H1 (cell line): ENCODE results near the gene SPOCK1. TPM values are rescaled to one million over a fixed set of nuclear protein-coding genes. Genes with fewer than 3 reads are reported as not detected.

Source experiments
- CTCF ChIA-PET: fragments of 300-600 bp; sonication (Branson Sonifier 250); formaldehyde crosslinking; loops from one replicate; lab custom pipeline; 2021; ENCODE audit not compliant: partially characterized antibody; lab: Charles Lee
- POLR2A ChIA-PET: fragments of 300-600 bp; sonication (Branson Sonifier 250); formaldehyde crosslinking; loops from one replicate; lab custom pipeline; 2021; ENCODE audit warnings: inconsistent platforms; ENCODE audit not compliant: partially characterized antibody; lab: Charles Lee
- DNase-seq, 2 experiments: peaks; one replicate each; pipeline versions ENCODE4 v3.0.0 to v3.0.0-alpha.2; 2010 to 2022; ENCODE audit warnings: low spot score in 2 of 2, low read depth in 1 of 2, mixed read lengths in 1 of 2
- FAIRE-seq: peaks from 2 replicates; lab custom pipeline; 2011; peaks lifted over from hg19 to GRCh38; lab: Jason Lieb, UNC
- H2AFZ ChIP-seq: 2 replicates; pipeline ENCODE4 v1.8.1; 2012; ENCODE audit warnings: low read length, inconsistent platforms
- H2AK5ac ChIP-seq: 2 replicates; pipeline ENCODE4 v1.6.1; 2013; ENCODE audit warnings: low read depth, low read length
- H2BK120ac ChIP-seq: replicated peaks from 2 replicates; pipeline ENCODE3; 2013; ENCODE audit warnings: low read depth, low read length, inconsistent platforms
- H2BK12ac ChIP-seq: 2 replicates; pipeline ENCODE4 v1.6.1; 2013; ENCODE audit warnings: low read depth, low read length
- H2BK15ac ChIP-seq: 2 replicates; pipeline ENCODE4 v1.6.1; 2013; ENCODE audit warnings: low read length
- H2BK20ac ChIP-seq: 2 replicates; pipeline ENCODE4 v1.6.1; 2013; ENCODE audit warnings: low read length
- H2BK5ac ChIP-seq: 2 replicates; pipeline ENCODE4 v1.6.1; 2013; ENCODE audit warnings: low read depth, low read length
- H3K14ac ChIP-seq: 2 replicates; pipeline ENCODE4 v1.6.1; 2013; ENCODE audit warnings: inconsistent platforms; ENCODE audit not compliant: insufficient read length
- H3K18ac ChIP-seq: 2 replicates; pipeline ENCODE4 v1.6.1; 2013; ENCODE audit warnings: low read length; ENCODE audit errors: extremely low read depth
- H3K23ac ChIP-seq: 2 replicates; pipeline ENCODE4 v1.6.1; 2013; ENCODE audit warnings: inconsistent platforms; ENCODE audit not compliant: insufficient read length
- H3K23me2 ChIP-seq: 2 replicates; pipeline ENCODE4 v1.6.1; 2013; ENCODE audit warnings: low read depth, low read length
- H3K27ac ChIP-seq: 2 replicates; pipeline ENCODE4 v1.6.1; 2011; ENCODE audit warnings: low read depth, low read length, inconsistent platforms
- H3K27me3 ChIP-seq, 4 experiments: replicated peaks in 1 of 4; 1 replicate in 1 of 4; 2 replicates in 3 of 4; pipeline versions ENCODE4 v1.6.1 to v1.8.1; 2011 to 2013; ENCODE audit warnings: low read length in 3 of 4, mild to moderate bottlenecking in 3 of 4, inconsistent platforms in 2 of 4, mixed read lengths in 2 of 4, moderate library complexity in 1 of 4; ENCODE audit not compliant: control insufficient read depth in 3 of 4, insufficient read depth in 3 of 4; ENCODE audit errors: extremely low read depth in 1 of 4
- H3K36me3 ChIP-seq, 4 experiments: 2 replicates each; pipeline versions ENCODE4 v1.6.1 to v1.8.1; 2011 to 2013; ENCODE audit warnings: mild to moderate bottlenecking in 4 of 4, low read length in 3 of 4, moderate library complexity in 2 of 4, control low read depth in 1 of 4, inconsistent platforms in 1 of 4; ENCODE audit not compliant: insufficient read depth in 4 of 4, control insufficient read depth in 2 of 4
- H3K4ac ChIP-seq: replicated peaks from 2 replicates; pipeline ENCODE3; 2013; ENCODE audit warnings: low read length, low read depth, mixed read lengths, inconsistent platforms; ENCODE audit not compliant: insufficient read length
- H3K4me1 ChIP-seq, 4 experiments: replicated peaks in 1 of 4; 1 replicate in 1 of 4; 2 replicates in 3 of 4; pipeline versions ENCODE4 v1.6.1 to v1.8.1; 2011 to 2013; ENCODE audit warnings: low read length in 3 of 4, inconsistent platforms in 2 of 4, mixed read lengths in 1 of 4; ENCODE audit not compliant: insufficient read depth in 4 of 4, control insufficient read depth in 3 of 4
- H3K4me2 ChIP-seq, 2 experiments: 2 replicates each; pipeline versions ENCODE4 v1.6.1 to v1.8.1; 2011 to 2013; ENCODE audit warnings: low read depth in 2 of 2, low read length in 2 of 2, control low read depth in 1 of 2, inconsistent platforms in 1 of 2, mild to moderate bottlenecking in 1 of 2; ENCODE audit not compliant: insufficient read depth in 1 of 2
- H3K4me3 ChIP-seq, 4 experiments: fragments of 200-600, 300-600 bp in 1 of 4; sonication (generic), shearing (Covaris generic), sonication (Bioruptor Twin) in 1 of 4; 2 replicates each; pipeline versions ENCODE4 v1.5.1 to v1.8.1; 2011 to 2016; ENCODE audit warnings: low read length in 4 of 4, low read depth in 3 of 4, control low read depth in 2 of 4, inconsistent platforms in 2 of 4, mild to moderate bottlenecking in 2 of 4, mixed read lengths in 1 of 4, moderate library complexity in 1 of 4; ENCODE audit not compliant: insufficient read depth in 2 of 4; ENCODE audit errors: extremely low read depth in 1 of 4
- H3K56ac ChIP-seq: replicated peaks from 2 replicates; pipeline ENCODE3; 2013; ENCODE audit warnings: low read depth, mild to moderate bottlenecking, mixed read lengths, low read length, inconsistent platforms; ENCODE audit not compliant: insufficient read length
- H3K79me1 ChIP-seq: 2 replicates; pipeline ENCODE4 v1.6.1; 2013; ENCODE audit warnings: low read depth, low read length, control low read depth
- H3K79me2 ChIP-seq, 2 experiments: 2 replicates each; pipeline versions ENCODE4 v1.6.1 to v1.8.1; 2012 to 2013; ENCODE audit warnings: low read length in 2 of 2, mild to moderate bottlenecking in 2 of 2, inconsistent platforms in 1 of 2; ENCODE audit not compliant: insufficient read depth in 2 of 2, control insufficient read depth in 1 of 2
- H3K9ac ChIP-seq, 4 experiments: replicated peaks in 1 of 4; 1 replicate in 1 of 4; 2 replicates in 3 of 4; pipeline versions ENCODE4 v1.6.1 to v1.8.1; 2011 to 2013; ENCODE audit warnings: low read depth in 3 of 4, low read length in 3 of 4, control low read depth in 2 of 4, mild to moderate bottlenecking in 2 of 4, moderate library complexity in 2 of 4, inconsistent platforms in 1 of 4; ENCODE audit errors: extremely low read depth in 1 of 4
- H3K9me3 ChIP-seq, 2 experiments: 2 replicates each; pipeline versions ENCODE4 v1.6.1 to v1.8.1; 2012 to 2013; ENCODE audit warnings: mild to moderate bottlenecking in 2 of 2, moderate library complexity in 2 of 2, control low read depth in 1 of 2, inconsistent platforms in 1 of 2, low read depth in 1 of 2, low read length in 1 of 2, mixed read lengths in 1 of 2; ENCODE audit not compliant: insufficient read depth in 2 of 2
- H4K20me1 ChIP-seq, 2 experiments: replicated peaks in 1 of 2; 2 replicates each; pipeline versions ENCODE3 to v1.8.1; 2011 to 2013; ENCODE audit warnings: inconsistent platforms in 2 of 2, low read length in 2 of 2, mild to moderate bottlenecking in 1 of 2; ENCODE audit not compliant: insufficient read depth in 2 of 2, control insufficient read depth in 1 of 2
- H4K5ac ChIP-seq: 2 replicates; pipeline ENCODE4 v1.6.1; 2013; ENCODE audit warnings: low read length, low read depth, mixed read lengths, inconsistent platforms; ENCODE audit not compliant: insufficient read length
- H4K8ac ChIP-seq: 2 replicates; pipeline ENCODE4 v1.8.0; 2013; ENCODE audit warnings: mild to moderate bottlenecking, moderate library complexity, low read length, inconsistent platforms; ENCODE audit not compliant: insufficient read depth; ENCODE audit errors: extremely low read depth
- H4K91ac ChIP-seq: replicated peaks from 2 replicates; pipeline ENCODE3; 2013; ENCODE audit warnings: low read length, mixed read lengths, inconsistent platforms; ENCODE audit not compliant: insufficient read length
- CEBPB ChIP-seq: IDR thresholded peaks from 2 replicates; pipeline ENCODE4 v1.6.1; 2012; ENCODE audit warnings: low read depth, low read length
- CHD2 ChIP-seq: IDR thresholded peaks from 2 replicates; pipeline ENCODE4 v1.6.1; 2012; ENCODE audit warnings: low read length, improper control_type of control experiment
- E2F6 ChIP-seq: IDR thresholded peaks from 2 replicates; pipeline ENCODE4 v1.6.1; 2012; ENCODE audit warnings: inconsistent platforms
- EGR1 ChIP-seq: IDR thresholded peaks from 2 replicates; pipeline ENCODE4 v1.6.1; 2011; ENCODE audit warnings: low read depth, low read length, borderline replicate concordance
- POLR2A ChIP-seq, 2 experiments: IDR thresholded peaks; 1 replicate in 1 of 2; 2 replicates in 1 of 2; pipeline ENCODE4 v1.6.1; 2011; ENCODE audit warnings: low read depth in 2 of 2, low read length in 2 of 2, mild to moderate bottlenecking in 2 of 2; ENCODE audit errors: control extremely low read depth in 1 of 2
- POLR2AphosphoS5 ChIP-seq: IDR thresholded peaks from 2 replicates; pipeline ENCODE4 v1.6.1; 2011; ENCODE audit warnings: low read depth, low read length
- SRF ChIP-seq: IDR thresholded peaks from 2 replicates; pipeline ENCODE4 v1.6.1; 2011; ENCODE audit warnings: mild to moderate bottlenecking, low read depth, low read length, moderate library complexity
- SUZ12 ChIP-seq: fragments of 200-600 bp; sonication (generic); IDR thresholded peaks from 2 replicates; pipeline ENCODE4 v1.6.1; 2012; ENCODE audit warnings: mild to moderate bottlenecking, inconsistent platforms, low read length, moderate library complexity, mixed read lengths
- WGBS, 2 experiments: shearing (Covaris generic) in 1 of 2; methylation state at CpG; one replicate each; pipeline versions ENCODE4 v1.1.6 to v1.1.7; 2013 to 2015; ENCODE audit warnings: low lambda C conversion rate in 2 of 2, mixed read lengths in 2 of 2, inconsistent platforms in 1 of 2, low coverage in 1 of 2, missing lambda C conversion rate in 1 of 2; ENCODE audit not compliant: insufficient replicate concordance in 2 of 2, insufficient coverage in 1 of 2, insufficient read length in 1 of 2; ENCODE audit errors: extremely low coverage in 1 of 2, missing lambda C conversion rate in 1 of 2; 5-methylcytosine and 5-hydroxymethylcytosine counted together
- polyA plus RNA-seq, 7 experiments: library from polyadenylated mRNA; depleted of rRNA in 3 of 7; stranded (reverse) in 5 of 7; unstranded in 2 of 7; fragments of >200 nt in 5 of 7; fragments of 200-250 nt in 2 of 7; gene quantifications; 1 replicate in 5 of 7; 2 replicates in 1 of 7; 4 replicates in 1 of 7; pipeline versions ENCODE4 v1.2.1 to v1.2.3, GENCODE V29; 2011 to 2013; ENCODE audit warnings: missing spikeins in 2 of 7, mixed read lengths in 2 of 7
- total RNA-seq: library from RNA; stranded (reverse); fragmentation: NEBNext Ultra II Directional; extraction: Animal tissue kit (Norgen Biotek cat#: 25700); gene quantifications from 2 replicates; pipeline ENCODE4 v1.2.1, GENCODE V29; 2021
- TF ChIP-seq, protein P1 (sequence below): IDR thresholded peaks from 2 replicates; pipeline ENCODE4 v1.6.1; 2011; ENCODE audit warnings: low read length, improper control_type of control experiment
- TF ChIP-seq, protein P2 (sequence below), 3 experiments: IDR thresholded peaks; 1 replicate in 2 of 3; 2 replicates in 1 of 3; pipeline versions ENCODE4 v1.5.1 to v1.6.1; 2011; ENCODE audit warnings: low read length in 3 of 3, mild to moderate bottlenecking in 3 of 3, inconsistent platforms in 2 of 3, low read depth in 1 of 3, moderate library complexity in 1 of 3; ENCODE audit not compliant: insufficient read depth in 1 of 3; ENCODE audit errors: control extremely low read depth in 1 of 3

Gene SPOCK1
- total and polyA plus RNA-seq, 2 of the 8 experiments (the other 6 are each of a cell fraction or from before 2014, with no cell fraction given): 6.9 to 18.1 TPM

DNA sequence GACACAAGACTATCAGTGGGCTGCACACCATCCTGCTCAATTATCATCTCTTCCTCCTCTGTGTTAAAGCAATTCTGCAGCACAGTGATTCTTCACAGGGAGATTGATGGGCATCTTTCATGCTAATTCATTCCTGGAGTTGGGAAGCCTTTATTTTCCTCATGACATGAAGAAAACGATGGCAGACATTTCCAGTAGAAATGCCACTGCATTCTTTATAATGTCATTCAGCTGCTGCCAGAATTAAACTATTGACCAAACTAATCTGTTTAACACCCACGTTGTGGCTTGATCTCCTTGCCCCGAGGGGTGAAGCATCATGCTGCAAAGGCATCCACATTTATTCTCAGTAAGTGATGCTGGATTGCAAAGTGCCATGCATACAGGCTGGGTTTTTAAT lies 273.0 kb downstream of the SPOCK1 start:
- H3K27me3 ChIP-seq: no peaks in the 10 kb centered on the region; a peak in 1 of 7 replicates
- no peak overlapping the region for H3K18ac ChIP-seq
- no peaks in the 10 kb centered on the region for H3K4me1 ChIP-seq
- H3K23me2 ChIP-seq: no peaks in the 10 kb centered on the region
- H4K5ac ChIP-seq: no peak overlapping the region
- no peak overlapping the region for H3K9ac ChIP-seq
- no peak overlapping the region for H2AK5ac ChIP-seq
- no peak overlapping the region for H3K56ac ChIP-seq
- H3K9me3 ChIP-seq: no peaks in the 10 kb centered on the region
- no peak for FAIRE-seq
- no peaks in the 10 kb centered on the region for H4K20me1 ChIP-seq
- H2BK120ac ChIP-seq: no peak overlapping the region
- H3K4ac ChIP-seq: no peak overlapping the region
- H3K23ac ChIP-seq: no peak overlapping the region
- CTCF ChIA-PET: interaction anchor here (1.3 to 1.9 kb wide), 4 partner anchors 10 to 151 kb away, joined by 3 to 8 read pairs (median 4); no protein-coding TSS in a partner anchor
- H3K79me2 ChIP-seq: no peaks in the 10 kb centered on the region
- no peak for DNase-seq
- H2BK15ac ChIP-seq: no peak overlapping the region
- H3K36me3 ChIP-seq: no peaks in the 10 kb centered on the region
- H2AFZ ChIP-seq: no peak overlapping the region
- WGBS, 2 experiments: 95% methylated on average over 3 of the region's 3 CpGs; no CpG with 5 or more reads in 1 of the 2 experiments
- H4K8ac ChIP-seq: no peak overlapping the region
- H3K27ac ChIP-seq: no peak overlapping the region
- no peak overlapping the region for H3K14ac ChIP-seq
- H3K79me1 ChIP-seq: no peaks in the 10 kb centered on the region
- no peak overlapping the region for H4K91ac ChIP-seq
- H2BK20ac ChIP-seq: no peak overlapping the region
- POLR2A ChIA-PET: no interaction called here
- H2BK12ac ChIP-seq: no peak overlapping the region
- H2BK5ac ChIP-seq: no peak overlapping the region
- no peak overlapping the region for H3K4me3 ChIP-seq
- H3K4me2 ChIP-seq: no peak overlapping the region
- TF ChIP-seq, protein P1, sequence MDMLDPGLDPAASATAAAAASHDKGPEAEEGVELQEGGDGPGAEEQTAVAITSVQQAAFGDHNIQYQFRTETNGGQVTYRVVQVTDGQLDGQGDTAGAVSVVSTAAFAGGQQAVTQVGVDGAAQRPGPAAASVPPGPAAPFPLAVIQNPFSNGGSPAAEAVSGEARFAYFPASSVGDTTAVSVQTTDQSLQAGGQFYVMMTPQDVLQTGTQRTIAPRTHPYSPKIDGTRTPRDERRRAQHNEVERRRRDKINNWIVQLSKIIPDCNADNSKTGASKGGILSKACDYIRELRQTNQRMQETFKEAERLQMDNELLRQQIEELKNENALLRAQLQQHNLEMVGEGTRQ: no peak
- TF ChIP-seq EGR1 (no peak), POLR2AphosphoS5 (no peak), CHD2 (no peak), POLR2A (IDR thresholded peaks at IDR 0.05; ENCODE audit: control extremely low read depth in 1 of 2, low read depth in 2 of 2, low read length in 2 of 2) (no peak), CEBPB (no peak), SUZ12 (no peak), E2F6 (no peak), SRF (no peak)
- TF ChIP-seq, protein P2, sequence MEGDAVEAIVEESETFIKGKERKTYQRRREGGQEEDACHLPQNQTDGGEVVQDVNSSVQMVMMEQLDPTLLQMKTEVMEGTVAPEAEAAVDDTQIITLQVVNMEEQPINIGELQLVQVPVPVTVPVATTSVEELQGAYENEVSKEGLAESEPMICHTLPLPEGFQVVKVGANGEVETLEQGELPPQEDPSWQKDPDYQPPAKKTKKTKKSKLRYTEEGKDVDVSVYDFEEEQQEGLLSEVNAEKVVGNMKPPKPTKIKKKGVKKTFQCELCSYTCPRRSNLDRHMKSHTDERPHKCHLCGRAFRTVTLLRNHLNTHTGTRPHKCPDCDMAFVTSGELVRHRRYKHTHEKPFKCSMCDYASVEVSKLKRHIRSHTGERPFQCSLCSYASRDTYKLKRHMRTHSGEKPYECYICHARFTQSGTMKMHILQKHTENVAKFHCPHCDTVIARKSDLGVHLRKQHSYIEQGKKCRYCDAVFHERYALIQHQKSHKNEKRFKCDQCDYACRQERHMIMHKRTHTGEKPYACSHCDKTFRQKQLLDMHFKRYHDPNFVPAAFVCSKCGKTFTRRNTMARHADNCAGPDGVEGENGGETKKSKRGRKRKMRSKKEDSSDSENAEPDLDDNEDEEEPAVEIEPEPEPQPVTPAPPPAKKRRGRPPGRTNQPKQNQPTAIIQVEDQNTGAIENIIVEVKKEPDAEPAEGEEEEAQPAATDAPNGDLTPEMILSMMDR (IDR thresholded peaks at IDR 0.05; ENCODE audit: control extremely low read depth in 1 of 3, insufficient read depth in 1 of 3, low read depth in 1 of 3, low read length in 3 of 3): no peak
